ENCODE measurements around the gene GOLGA8B. TPM values are rescaled to one million over a fixed set of nuclear protein-coding genes. Genes with fewer than 3 reads are reported as not detected.
"Not testable (repeated sequence)": the region's sequence is repeated elsewhere in the genome, so short reads cannot be mapped to it uniquely, and the experiment has no call there.

Gene GOLGA8B
- total RNA-seq, 1 donor from 2014 or later, result 262 TPM

DNA sequence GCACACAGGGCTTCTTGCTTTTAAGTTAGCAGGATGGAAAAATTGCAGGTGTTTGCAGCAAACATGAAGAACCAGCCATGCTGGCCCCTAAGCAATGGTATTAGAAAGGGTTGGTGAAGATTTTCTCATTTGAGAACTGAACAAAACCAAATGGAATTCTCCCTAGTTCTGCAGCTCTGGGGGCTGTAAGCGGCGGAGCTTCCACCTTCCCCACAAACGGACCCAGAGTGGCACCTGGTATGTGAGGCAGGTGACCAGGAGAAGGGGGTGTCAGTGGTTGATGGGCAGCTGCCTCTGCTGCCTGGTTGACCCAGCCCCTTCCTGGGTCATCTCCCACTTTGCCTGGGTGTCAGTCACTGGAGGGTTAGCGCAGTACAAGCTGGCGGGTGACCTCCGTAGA is 22.6 kb downstream of the GOLGA8B start:
- intact Hi-C loops (cut with micrococcal nuclease), result not testable (repeated sequence)

DNA sequence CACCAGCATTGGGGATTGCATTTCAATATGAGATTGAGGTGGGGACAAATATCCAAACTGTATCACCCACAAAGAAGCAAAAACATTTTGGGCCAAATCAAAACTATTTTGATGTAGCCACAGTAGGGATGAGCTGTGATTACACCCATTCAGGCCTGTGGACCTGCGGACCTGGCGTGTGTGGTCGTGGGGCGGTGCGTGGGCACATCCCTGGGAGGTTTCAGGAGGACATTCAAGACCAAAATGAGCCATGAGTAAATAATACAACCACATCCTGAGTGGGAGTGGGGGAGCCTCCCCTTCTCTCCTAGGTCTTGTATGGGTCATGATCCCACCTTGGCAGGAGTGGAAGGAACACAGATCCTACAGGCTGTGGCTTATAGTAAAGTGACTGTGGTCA is 23.7 kb downstream of the GOLGA8B start:
- intact Hi-C loops (cut with micrococcal nuclease), result not testable (repeated sequence)

DNA sequence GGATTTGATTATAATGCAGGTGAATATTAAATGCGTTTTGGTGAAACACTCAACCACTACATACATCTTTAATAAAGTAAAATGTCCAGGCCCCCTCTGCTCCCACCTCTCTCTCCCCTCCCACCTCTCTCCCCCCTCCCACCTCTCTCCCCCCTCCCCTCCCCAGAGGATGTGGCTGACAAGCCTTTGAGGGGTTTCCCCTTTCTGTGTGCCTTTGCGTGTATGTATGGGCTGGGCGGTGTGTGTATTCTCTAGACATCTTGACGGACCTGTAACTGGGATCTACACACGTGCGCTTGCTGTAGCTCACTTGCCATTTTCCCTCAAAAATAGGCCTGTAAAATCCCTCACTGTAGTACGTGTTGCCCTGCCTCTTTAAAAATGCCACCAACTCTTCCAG is 28.3 kb downstream of the GOLGA8B start:
- intact Hi-C loops (cut with micrococcal nuclease), result not testable (repeated sequence)

DNA sequence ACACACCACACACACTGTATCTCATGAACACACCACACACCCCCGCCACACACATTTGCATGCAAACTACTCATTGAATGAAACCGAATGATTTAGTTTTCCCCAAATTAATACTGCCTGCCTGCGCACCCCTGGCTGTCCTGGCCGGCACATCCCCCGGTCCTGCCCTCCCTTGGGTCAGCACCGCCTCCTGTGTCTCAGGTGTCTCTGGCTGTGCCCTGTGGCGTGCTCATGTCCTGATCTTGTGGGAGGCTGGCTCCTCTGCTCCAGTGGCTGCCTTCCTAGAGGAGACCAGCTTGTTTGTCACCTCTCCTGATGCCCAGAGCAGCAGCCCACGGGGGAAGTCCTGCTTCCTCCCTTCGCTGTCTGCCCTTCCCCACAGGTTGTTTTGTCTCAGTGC is 28.7 kb downstream of the GOLGA8B start:
- intact Hi-C loops (cut with micrococcal nuclease), result not testable (repeated sequence)

DNA sequence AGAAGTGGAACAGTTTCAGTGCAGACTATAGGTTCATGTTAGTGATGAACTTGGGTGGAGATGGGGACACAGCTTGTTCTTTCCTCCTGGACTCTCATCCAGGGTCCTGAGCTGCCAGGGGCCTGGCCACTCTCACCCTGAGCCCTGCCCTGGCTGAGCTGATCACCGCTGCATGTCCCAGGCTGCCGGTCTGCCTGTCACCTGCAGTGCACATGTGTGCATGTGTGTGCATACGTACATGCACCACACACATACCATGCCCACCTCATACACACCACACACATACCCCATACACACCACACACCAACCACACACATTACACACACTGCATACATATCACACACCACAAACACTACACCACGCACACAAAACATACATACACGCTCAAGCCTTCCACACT is 29.3 kb downstream of the GOLGA8B start:
- intact Hi-C loops (cut with micrococcal nuclease), result not testable (repeated sequence)

- intact Hi-C loops (cut with micrococcal nuclease), result not testable (repeated sequence)
Measured at GRCh38 chr15:34550129-34550528, 33.3 kb downstream of the GOLGA8B start.

DNA sequence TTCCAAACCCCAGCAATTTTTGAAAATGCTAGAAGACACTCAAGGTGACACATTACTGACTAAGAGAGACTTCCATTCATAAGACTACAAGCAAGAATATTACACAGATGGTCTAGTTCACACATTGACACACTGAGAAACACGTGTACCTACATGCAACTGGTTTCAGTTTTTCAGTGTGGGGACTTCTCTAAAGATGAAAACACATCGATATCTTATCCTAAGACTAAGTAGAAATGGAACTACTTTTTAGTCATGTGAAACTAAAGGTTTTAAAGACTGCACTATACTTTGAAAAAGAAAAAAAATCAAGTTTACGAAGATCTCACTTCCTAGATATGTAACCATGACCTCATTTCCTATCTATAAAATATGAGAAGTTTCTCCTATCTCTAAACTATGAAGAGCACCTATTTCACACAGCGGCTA is 34.1 kb downstream of the GOLGA8B start:
- intact Hi-C loops (cut with micrococcal nuclease), result not testable (repeated sequence)

DNA sequence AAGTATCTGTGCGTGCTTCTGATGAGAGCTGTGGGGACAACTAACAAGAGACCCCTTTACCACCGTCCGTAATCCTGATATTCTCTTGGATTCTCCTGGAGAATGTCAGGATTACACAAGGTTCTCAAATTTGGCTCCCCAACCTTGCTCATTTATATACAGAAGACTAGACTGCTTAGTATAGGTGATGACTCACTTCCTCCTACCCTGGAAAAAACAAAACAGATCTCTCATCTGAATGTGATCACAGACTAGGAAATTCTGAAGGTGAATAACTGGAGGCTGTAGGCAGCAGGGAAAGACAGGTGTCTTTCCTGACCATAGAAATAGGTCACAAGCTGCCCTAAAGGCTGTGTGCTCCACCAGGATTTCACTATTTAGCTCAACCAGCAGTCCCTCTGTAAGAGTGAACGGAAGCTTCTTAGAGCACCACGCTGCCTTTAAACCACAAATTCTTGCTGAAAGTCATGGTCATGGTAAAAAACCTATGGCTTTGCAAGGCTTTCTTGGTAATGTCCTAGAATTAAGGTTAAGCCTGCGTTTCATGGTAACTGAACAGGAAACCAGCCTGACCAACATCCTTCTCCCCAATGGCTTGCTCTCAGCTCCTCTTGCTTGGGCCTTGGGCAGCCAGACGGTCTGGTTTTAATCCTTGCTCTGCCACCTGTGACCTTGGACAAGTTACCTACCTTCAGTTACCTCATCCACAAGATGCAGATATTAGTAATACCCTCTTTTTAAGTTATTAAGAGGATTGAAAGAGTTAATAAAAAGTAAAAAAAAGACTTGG is 39.4 kb downstream of the GOLGA8B start:
- intact Hi-C loops (cut with micrococcal nuclease), result not testable (repeated sequence)

GRCh38 chr15:34535857-34536256 is 47.6 kb downstream of the GOLGA8B start:
- intact Hi-C loops (cut with micrococcal nuclease), result not testable (repeated sequence)

Other genes with a start within 250 kb of the GOLGA8B start
- gene SLC12A6, start 245.9 kb downstream of the GOLGA8B start, total RNA-seq, result 39.6 and 43.4 TPM in 2 replicates
- gene NOP10, start 240.5 kb downstream of the GOLGA8B start, total RNA-seq, result 185 and 202 TPM in 2 replicates
- not detected in 2 replicates for gene NUTM1, start 240.3 kb downstream of the GOLGA8B start, total RNA-seq
- gene LPCAT4, start 216.5 kb downstream of the GOLGA8B start, total RNA-seq, result 83.9 and 91.4 TPM in 2 replicates
- gene GOLGA8A, start 145.8 kb downstream of the GOLGA8B start, total RNA-seq, result 279 and 293 TPM in 2 replicates
- not detected in 2 replicates for gene GJD2, start 171.3 kb upstream of the GOLGA8B start, total RNA-seq
- gene ACTC1, start 211.9 kb upstream of the GOLGA8B start, total RNA-seq, result not detected in 2 replicates

Data from T-helper 2 cell treated with Interferon-gamma antibody and Interleukin-4, amounts not matched to agents 100 ng/mL and 5 ng/mL, for 36 hours (primary cell).